Body of pancreas (tissue), 4 donors: ENCODE measurements around the gene CHAC1.

Experiments
- POLR2A ChIP-seq, 3 donors: fragments of 450-650 bp; IDR thresholded peaks; one replicate each; pipeline ENCODE4 v1.6.1; 2016; ENCODE audit warnings: antibody characterized with exemption in 3 of 3, mild to moderate bottlenecking in 2 of 3
- TF ChIP-seq, protein P1 (sequence below), 7 experiments: fragments of 450-650 bp in 4 of 7; fragments of 200-600 bp in 3 of 7; sonication (generic) in 3 of 7; IDR thresholded peaks; one replicate each; pipeline ENCODE4 v1.5.1; 2016 to 2019; ENCODE audit warnings: antibody characterized with exemption in 7 of 7

DNA sequence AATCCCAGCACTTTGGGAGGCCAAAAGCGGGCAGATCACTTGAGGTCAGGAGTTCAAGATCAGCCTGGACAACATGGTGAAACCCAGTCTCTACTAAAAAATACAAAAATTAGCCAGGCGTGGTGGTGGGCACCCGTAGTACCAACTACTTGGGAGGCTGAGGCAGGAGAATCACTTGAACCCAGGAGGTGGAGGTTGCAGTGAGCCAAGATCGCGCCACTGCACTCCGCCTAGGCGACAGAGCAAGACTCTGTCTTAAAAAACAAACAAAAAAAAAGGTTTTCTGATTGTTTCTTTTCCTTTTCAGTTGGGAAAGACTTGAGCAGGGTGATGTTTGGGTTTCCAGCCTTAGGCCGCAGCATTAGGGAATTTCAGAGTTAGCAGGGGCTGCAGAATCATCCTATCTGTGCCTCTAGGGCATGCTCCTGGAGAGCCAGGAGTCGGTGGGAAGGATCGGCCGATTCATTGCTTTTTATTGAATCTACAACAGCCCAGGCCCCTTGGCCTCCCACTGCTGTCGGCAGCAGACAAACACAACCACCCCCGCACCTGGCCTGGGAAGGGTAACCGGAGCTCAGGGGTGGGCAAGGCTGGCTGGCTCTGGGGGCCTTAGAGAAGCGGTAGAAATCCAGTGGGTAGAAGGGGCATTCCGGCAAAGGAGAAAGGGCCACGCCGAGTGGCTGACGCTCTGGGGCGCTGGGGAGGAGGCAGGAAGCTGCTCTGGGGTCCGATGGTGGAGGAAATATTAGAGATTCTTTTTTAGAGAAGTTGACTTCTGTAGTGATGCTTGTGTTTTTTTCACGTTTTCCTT is 6.3 kb downstream of the CHAC1 start:
- TF ChIP-seq, protein P1, sequence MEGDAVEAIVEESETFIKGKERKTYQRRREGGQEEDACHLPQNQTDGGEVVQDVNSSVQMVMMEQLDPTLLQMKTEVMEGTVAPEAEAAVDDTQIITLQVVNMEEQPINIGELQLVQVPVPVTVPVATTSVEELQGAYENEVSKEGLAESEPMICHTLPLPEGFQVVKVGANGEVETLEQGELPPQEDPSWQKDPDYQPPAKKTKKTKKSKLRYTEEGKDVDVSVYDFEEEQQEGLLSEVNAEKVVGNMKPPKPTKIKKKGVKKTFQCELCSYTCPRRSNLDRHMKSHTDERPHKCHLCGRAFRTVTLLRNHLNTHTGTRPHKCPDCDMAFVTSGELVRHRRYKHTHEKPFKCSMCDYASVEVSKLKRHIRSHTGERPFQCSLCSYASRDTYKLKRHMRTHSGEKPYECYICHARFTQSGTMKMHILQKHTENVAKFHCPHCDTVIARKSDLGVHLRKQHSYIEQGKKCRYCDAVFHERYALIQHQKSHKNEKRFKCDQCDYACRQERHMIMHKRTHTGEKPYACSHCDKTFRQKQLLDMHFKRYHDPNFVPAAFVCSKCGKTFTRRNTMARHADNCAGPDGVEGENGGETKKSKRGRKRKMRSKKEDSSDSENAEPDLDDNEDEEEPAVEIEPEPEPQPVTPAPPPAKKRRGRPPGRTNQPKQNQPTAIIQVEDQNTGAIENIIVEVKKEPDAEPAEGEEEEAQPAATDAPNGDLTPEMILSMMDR (IDR thresholded peaks at IDR 0.05): no peak
- no peak for TF ChIP-seq POLR2A (IDR thresholded peaks at IDR 0.05)
